ENCODE measurements around the gene TNFRSF17.
"Not testable (repeated sequence)": the region's sequence is repeated elsewhere in the genome, so short reads cannot be mapped to it uniquely, and the experiment has no call there.

The TNFRSF17 gene

GRCh38 chr16:11964761-11965551 is at the start of gene TNFRSF17:
TNFRSF17 (plus strand) TSS chr16:11965210; CDS start chr16:11965325, 115 bp downstream.
- no peak for DNase-seq

- peak; percentile 97 for DNase-seq
These were observed 49.1 kb upstream of the TNFRSF17 start, which contains the start of gene GSPT1 for GRCh38 chr16:11915644-11916523. GSPT1 (minus strand) TSS chr16:11915956; CDS start chr16:11915720, 236 bp downstream.

GRCh38 chr16:11916524-11917285 is 48.3 kb upstream of the TNFRSF17 start:
- peak; percentile 59 for DNase-seq

- DNase-seq, result not testable (repeated sequence)
These were observed 41.0 kb upstream of the TNFRSF17 start for GRCh38 chr16:11924046-11924445.

- not testable (repeated sequence) for DNase-seq
These were observed 37.7 kb upstream of the TNFRSF17 start for GRCh38 chr16:11927350-11927749.

- DNase-seq, result not testable (repeated sequence)
These were observed 23.1 kb upstream of the TNFRSF17 start, which contains the start of gene NPIPB2 for GRCh38 chr16:11941945-11942344. NPIPB2 (minus strand) TSS chr16:11942045; CDS start chr16:11942045, 0 bp downstream.

- no peak for DNase-seq
These were observed 18.6 kb upstream of the TNFRSF17 start for GRCh38 chr16:11946433-11946832.

- DNase-seq, result no peak
These were observed 16.2 kb upstream of the TNFRSF17 start for GRCh38 chr16:11948819-11949218.

GRCh38 chr16:11949527-11949926 is 15.5 kb upstream of the TNFRSF17 start:
- peak; percentile 24 for DNase-seq

GRCh38 chr16:11950388-11950787 is 14.6 kb upstream of the TNFRSF17 start:
- no peak for DNase-seq

GRCh38 chr16:11953576-11953975 is 11.4 kb upstream of the TNFRSF17 start:
- not testable (repeated sequence) for DNase-seq

- DNase-seq, result peak; percentile 91
These were observed 9.3 kb upstream of the TNFRSF17 start for GRCh38 chr16:11955713-11956123.

- no peak for DNase-seq
These were observed 8.5 kb upstream of the TNFRSF17 start for GRCh38 chr16:11956558-11956957.

GRCh38 chr16:11957591-11958395 is 7.2 kb upstream of the TNFRSF17 start:
- no peak for DNase-seq

GRCh38 chr16:11962457-11962856 is 2.6 kb upstream of the TNFRSF17 start:
- DNase-seq, result not testable (repeated sequence)

- not testable (repeated sequence) for DNase-seq
These were observed 2.0 kb upstream of the TNFRSF17 start for GRCh38 chr16:11962978-11963377.

- DNase-seq, result no peak
These were observed 1.3 kb upstream of the TNFRSF17 start for GRCh38 chr16:11963706-11964105.

GRCh38 chr16:11966173-11966572 is 1.2 kb downstream of the TNFRSF17 start:
- DNase-seq, result no peak

- DNase-seq, result no peak
These were observed 2.3 kb downstream of the TNFRSF17 start for GRCh38 chr16:11967195-11967911.

GRCh38 chr16:11968577-11968976 is 3.6 kb downstream of the TNFRSF17 start:
- no peak for DNase-seq

- not testable (repeated sequence) for DNase-seq
These were observed 5.3 kb downstream of the TNFRSF17 start for GRCh38 chr16:11970292-11970691.

Data from T1000 (cell line).